NCI-H69 (cell line): ENCODE measurements around the gene MYO5A.
A peak's percentile ranks its signal among the peaks of the same experiment; 100 is the strongest.
"Not testable (repeated sequence)": the region's sequence is repeated elsewhere in the genome, so short reads cannot be mapped to it uniquely, and the experiment has no call there.

Source experiments
- DNase-seq: peaks from one replicate; lab custom pipeline; 2025; lab: John Stamatoyannopoulos, UW

Gene MYO5A

GRCh38 chr15:52528564-52529340, at the start of gene MYO5A:
MYO5A (minus strand) TSS chr15:52528880; CDS start chr15:52528806, 74 bp downstream.
- peak; percentile 87 for DNase-seq

DNA sequence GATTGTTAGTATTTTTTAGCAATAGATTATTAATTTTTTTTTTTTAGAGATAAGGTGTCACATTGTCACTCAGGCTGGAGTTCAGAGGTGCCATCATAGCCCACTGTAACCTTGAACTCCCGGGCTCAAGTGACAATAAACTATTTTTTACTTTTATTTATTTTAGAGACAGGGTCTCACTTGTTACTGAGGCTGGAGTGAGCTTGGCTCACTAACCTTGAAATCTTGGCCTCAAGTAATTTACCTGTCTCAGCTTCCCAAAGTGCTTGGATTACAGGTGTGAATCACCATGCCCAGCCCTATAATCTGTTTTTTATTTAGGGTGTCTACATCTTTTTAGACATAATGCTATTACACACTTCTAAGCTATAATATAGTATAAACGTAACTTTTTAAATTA, 48.0 kb upstream of the MYO5A start:
- no peak for DNase-seq

GRCh38 chr15:52575573-52575972, 46.9 kb upstream of the MYO5A start:
- DNase-seq, result not testable (repeated sequence)

DNA sequence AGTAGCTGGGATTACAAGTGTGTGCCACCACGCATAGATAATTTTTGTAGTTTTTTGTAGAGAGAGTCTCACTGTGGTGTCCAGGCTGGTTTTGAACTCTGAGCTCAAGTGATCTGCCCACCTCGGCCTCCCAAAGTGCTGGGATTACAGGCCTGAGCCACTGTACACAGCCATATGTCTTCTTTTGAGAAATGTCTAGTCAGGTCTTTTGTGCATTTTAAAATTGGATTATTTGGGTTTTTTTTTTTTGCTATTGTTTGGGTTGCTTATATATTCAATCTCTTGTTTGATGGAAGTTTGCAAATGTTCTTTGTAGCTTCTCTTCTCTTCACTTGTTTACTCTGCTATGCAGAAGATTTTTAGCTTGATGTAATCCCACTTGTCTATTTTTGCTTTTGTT, 46.4 kb upstream of the MYO5A start:
- DNase-seq, result no peak

DNA sequence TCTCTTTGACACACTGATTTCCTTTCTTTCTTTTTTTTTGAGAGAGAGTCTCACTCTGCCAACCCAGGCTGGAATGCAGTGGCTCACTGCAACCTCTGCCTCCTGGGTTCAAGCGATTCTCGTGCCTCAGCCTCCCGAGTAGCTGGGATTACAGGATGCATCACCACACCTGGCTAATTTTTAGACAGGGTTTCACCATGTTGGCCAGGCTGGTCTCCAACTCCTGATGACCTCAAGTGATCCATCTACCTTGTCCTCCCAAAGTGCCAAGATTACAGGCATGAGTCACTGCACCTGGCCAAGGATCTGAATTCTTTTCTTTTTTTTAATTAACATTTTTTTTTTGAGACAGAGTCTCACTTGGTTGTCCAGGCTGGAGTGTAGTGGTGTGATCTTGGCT, 45.9 kb upstream of the MYO5A start:
- DNase-seq, result not testable (repeated sequence)

DNA sequence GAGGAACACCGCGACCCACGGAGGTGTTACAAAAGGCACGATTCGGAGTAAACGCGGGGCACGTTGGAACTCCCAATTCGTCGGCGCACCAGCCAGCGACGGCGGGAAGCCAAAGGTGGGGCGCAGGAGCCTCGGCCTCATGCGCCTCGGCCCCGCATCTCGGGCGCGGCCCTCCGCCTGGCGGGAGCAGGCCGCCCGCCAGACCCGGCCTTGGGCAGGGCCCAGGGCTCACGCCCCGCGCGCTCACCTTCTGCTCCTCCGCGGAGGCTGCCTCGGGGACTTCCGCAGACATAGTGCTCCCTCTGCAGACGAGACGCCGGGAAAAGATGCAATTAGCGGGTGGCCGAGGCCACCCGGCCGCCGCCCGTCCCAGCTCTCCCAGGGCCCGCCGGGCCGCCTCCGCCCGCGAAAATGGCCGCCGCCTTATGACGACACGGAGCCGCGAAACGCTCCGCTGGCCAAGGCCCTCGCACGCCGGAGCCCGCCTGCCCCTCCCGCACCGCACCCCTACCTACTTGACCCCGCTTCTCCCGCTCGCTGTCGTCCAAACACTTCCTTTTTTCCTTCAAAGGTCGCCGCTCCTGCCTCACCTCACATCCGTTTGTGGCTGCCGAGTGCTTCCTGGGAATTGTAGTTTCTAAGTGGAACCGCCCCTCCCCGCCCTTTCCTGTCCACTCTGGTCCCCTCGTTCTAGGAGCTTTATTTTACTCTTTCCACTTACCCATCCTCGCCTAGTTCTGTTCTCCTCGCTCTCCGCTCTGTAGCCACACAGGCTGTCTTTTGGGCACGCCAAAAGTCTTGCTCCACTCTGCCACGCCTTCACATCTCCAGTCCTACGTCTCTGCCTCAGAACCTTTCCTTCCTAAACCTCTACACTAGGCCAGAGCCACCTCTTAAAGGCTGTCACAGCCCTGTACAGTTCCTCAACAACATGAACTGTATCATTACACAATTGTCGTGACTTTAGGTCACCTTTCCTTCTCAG, 40.2 kb upstream of the MYO5A start, which contains the start of gene ARPP19:
Gene ARPP19 (minus strand): TSS at position 430 of the 985 bp plus-strand sequence. CDS start 138 bp downstream, at position 292.
- peak; percentile 98 for DNase-seq

DNA sequence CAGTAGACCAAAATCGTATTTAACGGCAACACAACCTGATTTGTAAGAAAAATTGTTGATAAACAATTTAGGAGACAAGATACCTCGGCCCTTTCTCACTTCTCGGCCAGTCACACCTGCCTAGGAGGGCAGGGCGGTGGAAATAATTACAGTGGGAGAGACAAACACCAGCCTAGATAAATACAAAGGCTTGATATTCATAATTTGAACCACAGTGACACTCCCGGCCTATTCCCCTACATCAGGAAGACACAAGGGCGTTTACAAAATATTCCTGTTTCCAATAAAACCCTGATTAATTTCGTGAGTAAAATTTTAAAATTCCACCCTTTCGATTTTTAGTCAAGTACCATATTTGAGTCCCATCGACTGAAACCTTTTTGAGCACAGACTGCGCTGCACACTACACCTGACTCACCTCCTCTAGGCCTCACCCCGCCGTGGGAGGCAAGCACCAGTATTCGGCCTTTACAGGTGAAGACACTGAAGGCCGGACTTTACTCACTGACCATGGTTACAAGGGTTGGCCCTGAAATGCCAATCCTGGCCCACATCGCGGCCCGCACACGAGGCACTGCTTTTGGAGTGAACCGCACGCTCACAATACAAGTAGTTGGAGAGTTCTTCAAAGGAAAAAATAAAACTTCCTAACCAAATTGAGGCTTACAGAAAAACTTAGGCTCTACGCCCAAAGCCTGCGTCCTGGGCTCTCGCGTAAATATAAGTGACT, 39.4 kb upstream of the MYO5A start:
- peak; percentile 72 for DNase-seq

DNA sequence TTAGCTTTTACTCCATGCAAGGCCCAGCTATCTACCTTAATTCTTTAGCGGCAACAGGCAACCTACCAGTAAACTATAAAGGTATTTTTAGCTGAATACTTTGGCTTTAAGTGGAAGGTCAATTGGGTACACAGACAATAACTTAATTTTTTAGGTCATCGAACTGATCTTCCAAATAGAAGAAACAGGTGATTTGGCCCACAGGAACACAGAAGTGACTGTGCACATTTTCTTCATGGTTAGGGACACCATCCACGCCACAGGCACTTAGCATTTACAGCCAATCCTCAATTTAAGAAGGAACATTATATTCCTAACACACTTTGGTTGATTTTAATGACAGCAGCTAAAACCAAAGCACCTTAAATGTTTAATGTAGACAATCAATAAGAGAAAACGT, 38.2 kb upstream of the MYO5A start:
- DNase-seq, result no peak

DNA sequence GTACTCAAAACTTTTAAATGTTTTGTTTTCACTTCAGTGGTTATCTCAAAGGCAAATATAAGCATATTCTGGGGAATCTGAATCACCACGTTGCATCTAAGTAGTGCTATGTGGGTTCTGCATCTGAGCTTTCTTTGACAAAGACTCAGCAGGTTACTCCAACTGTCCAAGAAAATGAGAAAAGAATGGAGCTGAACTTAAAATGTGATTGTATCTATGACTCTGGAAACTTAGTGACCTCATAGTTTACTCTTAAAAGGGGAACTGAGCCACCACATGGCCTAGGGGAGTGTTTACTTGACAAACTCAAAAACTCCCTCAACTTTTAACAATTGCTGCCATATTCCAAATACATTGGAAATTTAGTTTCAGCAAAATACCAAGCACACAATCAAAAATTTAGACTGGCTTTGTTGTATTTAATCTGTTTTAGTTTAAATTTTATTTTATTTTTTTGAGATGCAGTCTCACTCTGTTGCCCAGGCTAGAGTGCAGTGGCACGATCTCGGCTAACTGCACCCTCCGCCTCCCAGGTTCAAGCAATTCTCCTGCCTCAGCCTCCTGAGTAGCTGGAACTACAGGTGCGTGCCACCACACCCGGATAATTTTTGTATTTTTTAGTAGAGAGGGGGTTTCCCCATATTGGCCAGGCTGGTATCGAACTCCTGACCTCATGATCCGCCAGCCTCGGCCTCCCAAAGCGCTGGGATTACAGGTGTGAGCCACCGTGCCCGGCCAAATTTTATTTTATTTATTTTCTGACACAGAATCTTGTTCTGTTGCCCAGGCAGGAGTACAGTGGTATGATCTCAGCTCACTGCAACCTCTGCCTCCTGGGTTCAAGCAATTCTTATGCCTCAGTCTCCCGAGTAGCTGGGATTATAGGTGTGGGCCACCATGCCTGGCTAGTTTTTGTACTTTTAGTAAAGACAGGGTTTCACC, 37.0 kb upstream of the MYO5A start:
- DNase-seq, result peak; percentile 13

- peak; percentile 34 for DNase-seq
Observed at GRCh38 chr15:52563501-52564060, 34.9 kb upstream of the MYO5A start.

GRCh38 chr15:52559575-52559974, 30.9 kb upstream of the MYO5A start:
- no peak for DNase-seq

GRCh38 chr15:52559022-52559421, 30.3 kb upstream of the MYO5A start:
- no peak for DNase-seq

DNA sequence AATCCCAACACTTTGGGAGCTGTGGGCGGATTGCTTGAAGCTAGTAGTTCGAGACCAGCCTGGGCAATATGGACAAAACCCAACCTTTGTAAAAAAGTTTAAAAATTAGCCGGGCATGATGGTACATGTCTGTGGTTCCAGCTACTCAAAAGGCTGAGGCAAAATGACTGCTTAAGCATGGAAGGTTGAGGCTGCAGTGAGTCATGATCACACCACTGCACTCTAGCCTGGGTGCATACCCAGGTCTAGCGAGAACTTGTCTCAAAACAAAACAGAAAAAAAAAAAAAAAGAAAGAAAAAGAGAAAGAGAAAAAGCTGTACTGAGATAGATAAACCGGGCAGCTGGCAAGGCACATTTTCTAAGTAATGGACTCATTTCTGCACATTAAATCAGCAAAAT, 29.5 kb upstream of the MYO5A start:
- DNase-seq, result no peak

DNA sequence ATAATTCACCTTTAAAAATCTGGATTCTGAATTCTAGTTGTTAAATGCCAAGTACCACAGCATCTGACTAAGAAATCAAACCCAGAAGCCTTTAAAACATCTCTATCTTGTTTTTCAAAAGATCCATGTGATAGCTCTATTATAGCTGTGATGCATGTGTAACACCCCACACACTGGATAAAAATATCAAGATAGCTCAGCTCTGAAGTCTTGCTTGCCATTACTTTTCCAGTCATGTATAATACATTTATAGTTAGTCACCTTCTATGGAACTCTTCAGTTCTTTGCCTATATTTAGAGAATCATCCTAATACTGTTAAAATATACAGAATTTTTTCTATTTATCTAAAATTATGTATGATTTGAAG, 28.6 kb upstream of the MYO5A start:
- no peak for DNase-seq

DNA sequence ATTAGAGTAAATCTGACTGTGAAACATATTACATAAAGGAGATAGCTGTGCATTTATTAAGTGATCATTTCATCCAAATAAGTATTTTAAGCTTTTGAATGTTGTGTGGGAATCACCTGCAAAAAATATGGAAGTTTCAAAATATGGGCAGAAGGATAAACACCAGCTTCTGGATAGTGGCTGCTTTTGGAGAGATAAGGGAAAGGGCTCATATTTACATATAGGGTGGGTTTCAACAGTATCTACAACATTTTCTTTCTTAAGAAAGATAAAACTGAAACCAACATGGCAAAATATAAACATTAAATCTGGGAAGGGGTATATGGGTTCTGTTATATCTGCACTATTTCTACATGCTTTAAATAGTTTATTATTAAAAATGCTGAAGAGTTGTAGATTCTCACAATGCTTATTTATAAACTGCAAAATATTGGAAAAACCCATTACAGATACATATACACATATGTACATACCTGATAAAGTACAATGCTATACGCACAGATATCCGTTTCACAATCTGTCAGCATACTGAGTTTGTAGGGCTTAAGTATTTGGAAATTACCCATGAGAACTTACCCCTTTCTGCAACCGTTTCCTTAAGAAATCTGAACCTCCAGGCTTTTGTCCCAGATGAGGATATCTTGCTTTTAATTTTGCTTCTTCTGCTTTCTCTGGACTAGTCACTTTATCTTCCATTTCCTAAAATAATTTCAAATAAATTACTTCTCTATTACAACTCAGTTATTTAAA, 28.0 kb upstream of the MYO5A start:
- DNase-seq, result no peak

- no peak for DNase-seq
Observed at GRCh38 chr15:52552303-52552702, 23.6 kb upstream of the MYO5A start.

DNA sequence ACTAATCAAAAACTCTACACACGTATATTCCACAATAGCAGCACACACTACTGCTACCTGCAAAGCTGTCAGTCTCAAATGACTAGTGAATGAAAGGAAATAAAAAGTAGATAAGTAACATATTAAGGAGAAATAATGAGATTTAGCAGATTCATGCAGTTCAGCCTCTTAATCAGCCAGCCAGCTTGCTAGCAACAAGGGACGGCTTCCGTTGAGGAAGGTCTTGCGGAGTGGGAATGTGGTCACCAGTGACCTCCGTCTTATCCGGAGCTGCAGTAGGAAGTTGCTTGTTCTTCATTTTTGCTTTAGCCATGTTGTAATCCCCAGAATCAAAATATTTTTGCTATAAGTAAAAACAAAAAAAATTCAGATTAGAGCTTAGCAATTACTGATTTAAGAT, 23.1 kb upstream of the MYO5A start:
- no peak for DNase-seq

GRCh38 chr15:52551186-52551585, 22.5 kb upstream of the MYO5A start:
- not testable (repeated sequence) for DNase-seq

DNA sequence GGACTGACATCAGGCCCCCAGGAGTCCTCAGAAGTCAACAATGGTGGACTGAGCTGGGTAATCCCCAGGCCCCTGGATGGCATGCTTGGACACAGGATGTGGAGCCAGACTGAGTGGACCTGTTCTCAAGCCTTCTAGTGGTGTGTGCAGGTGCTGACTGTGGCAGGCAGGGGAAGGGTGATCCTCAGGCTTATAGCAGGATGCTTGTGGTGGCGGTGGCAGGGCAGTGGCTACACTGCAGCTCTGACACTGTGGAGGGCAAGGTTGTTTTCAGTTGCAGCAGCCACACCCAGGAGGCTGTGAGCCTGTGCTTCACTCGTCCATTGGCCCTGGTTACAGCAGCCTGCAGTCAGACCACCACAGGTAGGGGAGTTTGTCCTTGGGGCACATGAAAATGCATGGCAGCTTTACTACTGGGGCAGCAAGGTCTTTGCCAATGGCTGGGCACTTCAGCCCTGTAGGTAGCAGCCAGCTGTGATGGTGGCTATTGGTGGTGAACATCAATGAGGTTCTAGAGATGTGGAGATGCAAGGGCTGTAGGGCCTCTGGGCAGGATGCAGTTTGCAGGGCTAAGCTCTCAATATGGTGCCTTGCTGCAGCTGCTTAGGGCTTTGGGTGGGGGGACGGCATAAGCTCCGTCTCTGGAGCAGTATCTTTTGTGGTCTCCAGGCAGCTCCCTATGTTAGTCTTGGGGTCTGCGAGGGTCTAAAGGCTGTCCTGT, 17.5 kb upstream of the MYO5A start:
- DNase-seq, result peak; percentile 8
